Measurements from ENCODE around the gene CACNA2D3. TPM values are rescaled to one million over a fixed set of nuclear protein-coding genes. Genes with fewer than 3 reads are reported as not detected.

CACNA2D3 gene
- total RNA-seq, 1 donor from 2014 or later: 17.2 TPM

DNA sequence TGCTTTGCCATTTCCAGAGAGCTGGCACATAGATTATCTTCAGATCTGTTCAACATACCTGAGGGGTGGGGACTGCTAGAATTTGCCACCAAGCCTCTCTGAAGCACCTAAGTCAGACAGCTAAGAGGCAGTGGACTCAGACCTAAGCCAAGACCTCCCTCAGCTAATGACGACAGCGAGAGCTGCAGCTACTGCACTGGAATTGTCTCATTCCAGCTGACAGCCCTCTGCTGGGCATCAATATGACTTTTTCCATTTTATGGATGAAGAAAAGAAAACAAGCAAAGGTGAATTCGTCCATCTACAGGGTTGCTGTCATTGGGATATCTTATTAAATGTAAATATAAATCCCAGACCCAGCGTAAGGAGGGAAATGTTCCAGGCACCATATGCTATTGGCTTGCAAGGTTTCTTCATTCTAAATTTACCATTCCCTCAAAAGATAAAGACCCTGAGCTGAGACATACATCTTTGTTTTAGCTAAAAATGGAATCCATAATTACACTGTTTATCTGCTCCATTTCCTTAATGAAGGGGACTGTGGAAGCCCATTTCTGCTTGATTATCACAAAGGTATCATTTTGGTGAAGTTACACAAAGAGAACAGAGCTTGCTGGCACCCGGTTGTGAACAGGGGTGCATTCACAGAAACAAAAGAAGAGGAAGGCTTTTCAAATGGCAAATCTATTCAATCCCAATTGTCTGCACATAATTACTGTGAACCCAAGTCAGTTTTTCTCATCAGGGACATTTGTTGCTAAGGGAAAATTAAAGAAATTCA, 891.0 kb downstream of the CACNA2D3 start:
- DNase-seq (ENCODE audit: extremely low spot score in 2 of 2): no peak
- TF ChIP-seq POLR2A (IDR thresholded peaks at IDR 0.05) (no peak), POLR2AphosphoS5 (IDR thresholded peaks at IDR 0.05; ENCODE audit: insufficient read depth in 1 of 2, low read depth in 1 of 2) (no peak), CTCF (IDR thresholded peaks at IDR 0.05) (no peak)
- no peaks in the 10 kb centered on the region for H3K27me3 ChIP-seq
- H3K4me3 ChIP-seq: no peak overlapping the region
- no peaks in the 10 kb centered on the region for H3K9me3 ChIP-seq
- H3K4me1 ChIP-seq: no peaks in the 10 kb centered on the region
- H3K36me3 ChIP-seq: no peaks in the 10 kb centered on the region
- no peak overlapping the region for H3K27ac ChIP-seq
- intact Hi-C loops (cut with DNase I): no loop called here

DNA sequence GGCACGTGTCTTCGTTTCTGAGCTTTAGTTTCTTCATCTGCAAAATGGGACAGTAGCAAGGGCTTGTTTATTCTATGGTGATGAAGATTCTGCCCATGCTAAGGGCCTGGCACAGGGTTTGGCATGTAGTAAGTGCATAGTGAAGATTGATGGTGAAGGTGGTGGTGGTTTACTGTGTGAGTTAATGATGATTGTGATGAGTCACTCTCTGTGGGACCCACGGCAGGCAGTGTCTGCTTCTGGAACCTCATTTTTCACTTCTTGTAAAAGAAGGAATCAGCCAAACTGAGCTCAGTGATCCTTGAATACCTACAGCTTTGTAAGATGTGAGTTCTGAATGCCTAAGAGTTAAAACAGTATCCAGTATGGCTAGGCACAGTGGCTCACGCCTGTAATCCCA, 891.7 kb downstream of the CACNA2D3 start:
- no peak for TF ChIP-seq POLR2AphosphoS5 (IDR thresholded peaks at IDR 0.05; ENCODE audit: insufficient read depth in 1 of 2, low read depth in 1 of 2)
- TF ChIP-seq CTCF (IDR thresholded peaks at IDR 0.05): no peak
- intact Hi-C loops (cut with DNase I): no loop called here
- H3K27ac ChIP-seq: no peak overlapping the region
- no peak for DNase-seq (ENCODE audit: extremely low spot score in 2 of 2)
- H3K9me3 ChIP-seq: no peaks in the 10 kb centered on the region
- no peaks in the 10 kb centered on the region for H3K36me3 ChIP-seq
- H3K4me1 ChIP-seq: no peaks in the 10 kb centered on the region
- H3K27me3 ChIP-seq: no peaks in the 10 kb centered on the region
- no peak overlapping the region for H3K4me3 ChIP-seq

GRCh38 chr3:55014906-55015305, 892.6 kb downstream of the CACNA2D3 start:
- DNase-seq (ENCODE audit: extremely low spot score in 2 of 2): no peak
- Histone ChIP-seq H3K27ac (no peak overlapping the region), H3K36me3 (no peaks in the 10 kb centered on the region), H3K4me3 (no peak overlapping the region), H3K4me1 (no peaks in the 10 kb centered on the region), H3K9me3 (no peaks in the 10 kb centered on the region), H3K27me3 (no peaks in the 10 kb centered on the region)
- intact Hi-C loops (cut with DNase I): no loop called here
- TF ChIP-seq CTCF (IDR thresholded peaks at IDR 0.05) (no peak), POLR2AphosphoS5 (IDR thresholded peaks at IDR 0.05; ENCODE audit: insufficient read depth in 1 of 2, low read depth in 1 of 2) (no peak), POLR2A (IDR thresholded peaks at IDR 0.05) (no peak)

- no peaks in the 10 kb centered on the region for H3K27me3 ChIP-seq
- no peak overlapping the region for H3K27ac ChIP-seq
- H3K9me3 ChIP-seq: no peaks in the 10 kb centered on the region
- intact Hi-C loops (cut with DNase I): no loop called here
- DNase-seq (ENCODE audit: extremely low spot score in 2 of 2): no peak
- H3K36me3 ChIP-seq: no peaks in the 10 kb centered on the region
- TF ChIP-seq CTCF (IDR thresholded peaks at IDR 0.05) (no peak), POLR2AphosphoS5 (IDR thresholded peaks at IDR 0.05; ENCODE audit: insufficient read depth in 1 of 2, low read depth in 1 of 2) (no peak), POLR2A (IDR thresholded peaks at IDR 0.05) (no peak)
- H3K4me3 ChIP-seq: no peak overlapping the region
- H3K4me1 ChIP-seq: no peaks in the 10 kb centered on the region
These were observed 895.5 kb downstream of the CACNA2D3 start for GRCh38 chr3:55017876-55018275.

DNA sequence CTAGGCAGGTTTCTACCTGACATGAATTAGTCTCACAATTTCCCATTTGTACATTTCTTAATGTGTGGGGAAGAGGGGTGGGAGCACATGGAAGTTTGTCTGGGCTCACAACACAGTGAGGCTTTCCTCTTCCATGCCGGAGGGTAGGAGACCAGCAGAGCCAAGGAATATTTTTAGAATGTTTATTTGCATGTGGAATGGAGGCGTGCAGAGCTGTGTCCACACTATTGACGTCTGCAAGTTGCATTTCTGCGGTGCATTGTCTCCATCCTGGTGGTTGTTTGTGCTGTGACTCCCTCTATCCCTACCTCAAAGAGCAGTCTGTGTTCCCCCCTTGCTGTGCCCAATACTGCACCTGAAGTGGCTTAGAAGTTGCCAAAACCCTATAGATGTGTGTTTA, 908.6 kb downstream of the CACNA2D3 start:
- DNase-seq (ENCODE audit: extremely low spot score in 2 of 2): no peak
- H3K36me3 ChIP-seq: no peaks in the 10 kb centered on the region
- intact Hi-C loops (cut with DNase I): no loop called here
- H3K4me3 ChIP-seq: no peak overlapping the region
- no peaks in the 10 kb centered on the region for H3K27me3 ChIP-seq
- H3K9me3 ChIP-seq: no peaks in the 10 kb centered on the region
- TF ChIP-seq POLR2A (IDR thresholded peaks at IDR 0.05): no peak
- TF ChIP-seq CTCF (IDR thresholded peaks at IDR 0.05): no peak
- no peak for TF ChIP-seq POLR2AphosphoS5 (IDR thresholded peaks at IDR 0.05; ENCODE audit: insufficient read depth in 1 of 2, low read depth in 1 of 2)
- H3K4me1 ChIP-seq: no peaks in the 10 kb centered on the region
- H3K27ac ChIP-seq: no peak overlapping the region
